Activated CD8-positive, alpha-beta memory T cell treated with anti-CD3 and anti-CD28 coated beads, Interleukin-2, amount 50 U/mL, for 1 hour (primary cell): ENCODE measurements around the gene AEBP2.

Experiments used
- DNase-seq: peaks from one replicate; pipeline ENCODE4 v3.0.0-alpha.2; 2020; ENCODE audit errors: extremely low read depth

Gene AEBP2

DNA sequence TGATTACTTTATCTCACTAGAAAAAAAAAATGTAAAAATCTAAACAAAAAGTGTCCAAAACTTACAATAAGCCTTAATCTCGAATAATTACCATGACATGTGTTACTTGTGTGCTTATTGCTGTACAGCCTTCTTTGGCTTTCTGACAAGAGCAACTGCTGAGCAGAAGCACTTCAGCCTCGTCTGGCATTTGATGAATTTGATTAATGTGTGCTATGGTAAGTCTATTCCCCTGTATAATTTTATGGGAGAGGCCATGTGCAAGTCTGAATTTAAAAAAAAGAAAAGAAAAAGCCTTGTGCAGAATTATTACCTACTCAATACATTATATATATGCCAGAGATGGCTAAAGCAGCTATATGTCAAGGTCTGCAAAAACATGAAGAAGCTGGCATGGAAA, 113.9 kb downstream of the AEBP2 start:
- DNase-seq = no peak

DNA sequence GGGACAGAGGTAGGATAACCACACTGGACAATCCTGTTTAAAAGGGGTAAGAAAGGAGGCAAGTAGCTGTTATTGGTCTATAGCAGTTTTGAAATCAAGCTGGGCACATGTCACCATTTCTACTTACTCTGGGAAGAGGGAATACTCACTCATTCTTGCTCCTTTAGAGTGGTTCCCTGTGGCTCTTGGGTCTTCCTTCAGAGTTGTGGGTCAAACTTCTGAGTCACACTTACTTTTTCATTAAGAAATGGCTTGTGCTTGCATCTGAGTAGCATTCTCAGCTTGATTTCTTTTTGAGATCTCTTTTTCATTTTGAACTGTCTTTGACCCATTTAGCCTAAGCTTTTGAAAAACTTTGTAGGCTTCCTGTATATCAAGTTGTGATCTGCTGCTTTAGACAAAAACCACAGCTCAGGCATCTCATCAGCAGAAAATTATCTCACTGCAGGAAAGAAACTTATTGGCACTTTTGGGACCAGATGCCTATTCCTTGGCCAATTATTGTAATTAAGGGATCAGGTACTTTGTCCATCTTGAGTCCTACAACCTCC, 122.2 kb downstream of the AEBP2 start:
- no peak for DNase-seq
